Measurements from ENCODE around the gene COG7. TPM values are rescaled to one million over a fixed set of nuclear protein-coding genes. Genes with fewer than 3 reads are reported as not detected.
A peak's percentile ranks its signal among the peaks of the same experiment; 100 is the strongest.

COG7 gene
- total RNA-seq, 1 experiment from 2014 or later, result 12.3 TPM

DNA sequence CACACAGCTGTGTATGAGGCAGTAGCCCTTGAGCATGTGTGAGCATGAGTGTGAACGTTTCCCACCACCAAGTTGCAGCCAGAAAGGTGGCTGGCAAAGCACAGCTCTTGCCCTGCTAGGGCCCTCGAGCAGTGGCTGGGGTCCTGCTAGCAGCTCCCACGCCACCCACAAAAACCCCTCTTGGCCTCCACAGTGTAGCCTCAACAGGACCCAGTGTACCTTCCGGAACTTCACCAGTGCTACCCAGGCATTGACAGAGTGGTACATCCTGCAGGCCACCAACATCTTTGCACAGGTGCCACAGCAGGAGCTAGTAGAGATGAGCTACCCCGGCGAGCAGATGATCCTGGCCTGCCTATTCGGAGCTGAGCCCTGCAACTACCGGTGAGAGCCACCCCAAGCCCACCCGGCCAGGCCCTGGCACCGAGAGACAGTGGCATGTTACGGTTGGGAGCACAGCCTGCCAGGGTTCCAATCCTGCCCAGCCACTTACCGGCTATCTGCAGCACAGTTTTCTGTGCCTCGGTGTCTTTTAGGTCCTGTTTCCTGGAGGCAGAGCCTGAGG lies 97.8 kb downstream of the COG7 start:
- Histone ChIP-seq H3K9me3 (replicated peaks) (no peaks in the 10 kb centered on the region), H3K27me3 (no peaks in the 10 kb centered on the region), H3K4me3 (no peak overlapping the region), H3K4me1 (no peaks in the 10 kb centered on the region), H3K27ac (no peak overlapping the region), H3K36me3 (no peaks in the 10 kb centered on the region)
- DNase-seq, result no peak

DNA sequence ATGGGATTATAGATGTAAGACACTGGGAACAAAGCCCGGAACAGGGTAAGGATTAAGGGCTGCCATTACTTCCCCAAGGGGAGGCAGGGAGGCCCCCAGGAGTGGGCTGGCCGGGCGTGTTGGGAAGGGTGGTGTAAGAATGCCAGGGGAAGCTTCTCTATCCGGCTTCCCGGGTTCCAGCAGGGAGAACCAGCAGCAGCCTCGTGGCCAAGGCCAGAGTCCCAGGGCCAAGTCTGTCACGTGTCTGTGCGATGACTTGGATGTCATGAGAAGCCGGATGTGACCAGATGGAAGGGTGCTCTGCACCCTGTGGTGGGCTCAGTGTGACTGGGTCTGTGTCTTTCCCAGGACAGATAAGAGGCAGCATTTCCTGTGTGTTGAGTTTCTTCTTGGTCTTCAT lies 98.7 kb downstream of the COG7 start:
- Histone ChIP-seq H3K36me3 (no peaks in the 10 kb centered on the region), H3K4me3 (no peak overlapping the region)

DNA sequence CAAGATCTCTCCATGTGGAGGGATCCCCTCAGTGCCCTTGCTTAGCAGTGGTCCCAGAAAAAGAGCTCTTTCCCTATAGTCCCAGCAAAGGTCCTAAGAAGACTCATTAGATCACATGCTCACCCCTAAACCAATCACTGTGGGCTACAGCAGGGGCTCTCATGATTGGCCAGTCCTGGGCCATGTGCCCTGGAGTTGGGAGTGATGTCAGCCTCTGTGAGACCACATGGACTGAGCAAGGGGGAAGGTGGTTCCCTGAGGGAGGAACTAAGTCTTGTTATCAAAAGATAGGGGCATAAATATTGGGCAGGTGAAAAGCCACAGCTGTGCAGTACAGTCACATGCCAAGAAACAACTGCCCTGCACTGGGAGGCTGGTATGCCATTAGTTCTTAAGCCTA lies 99.5 kb downstream of the COG7 start:
- H3K36me3 ChIP-seq, result no peaks in the 10 kb centered on the region
- H3K9me3 ChIP-seq (replicated peaks), result no peaks in the 10 kb centered on the region
- H3K27me3 ChIP-seq, result no peaks in the 10 kb centered on the region
- H3K4me1 ChIP-seq, result no peaks in the 10 kb centered on the region
- H3K27ac ChIP-seq, result no peak overlapping the region
- no peak overlapping the region for H3K4me3 ChIP-seq
- peak in 1 of 2 experiments; percentile 19 for DNase-seq

More for the DNA sequence above, 98.7 kb downstream of the COG7 start:
- H3K4me1 ChIP-seq, result no peaks in the 10 kb centered on the region
- H3K27me3 ChIP-seq, result no peaks in the 10 kb centered on the region
- DNase-seq, result no peak
- no peak overlapping the region for H3K27ac ChIP-seq
- no peaks in the 10 kb centered on the region for H3K9me3 ChIP-seq (replicated peaks)

DNA sequence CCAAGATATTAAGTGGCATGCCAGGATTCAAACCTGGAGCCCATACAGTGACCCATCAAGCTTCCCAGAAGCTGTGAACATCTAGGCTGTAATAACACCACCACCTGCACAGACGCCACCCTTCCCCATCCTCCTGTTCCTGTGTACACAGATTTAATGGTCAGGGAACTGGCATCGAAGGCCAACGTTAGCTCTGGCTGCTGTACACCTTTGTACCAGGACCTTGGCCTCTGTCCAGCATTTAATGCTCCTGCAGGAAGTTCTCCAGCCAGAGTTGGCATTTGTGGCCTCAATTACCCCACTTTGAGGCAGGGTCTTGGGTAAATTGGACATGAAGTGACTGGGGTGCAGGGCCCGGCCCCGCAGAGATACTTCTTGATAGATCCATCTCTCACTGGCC lies 101.6 kb downstream of the COG7 start:
- H3K27ac ChIP-seq, result no peak overlapping the region
- H3K36me3 ChIP-seq, result no peaks in the 10 kb centered on the region
- no peak overlapping the region for H3K4me3 ChIP-seq
- no peaks in the 10 kb centered on the region for H3K4me1 ChIP-seq
- H3K27me3 ChIP-seq, result no peaks in the 10 kb centered on the region
- no peaks in the 10 kb centered on the region for H3K9me3 ChIP-seq (replicated peaks)
- no peak for DNase-seq

DNA sequence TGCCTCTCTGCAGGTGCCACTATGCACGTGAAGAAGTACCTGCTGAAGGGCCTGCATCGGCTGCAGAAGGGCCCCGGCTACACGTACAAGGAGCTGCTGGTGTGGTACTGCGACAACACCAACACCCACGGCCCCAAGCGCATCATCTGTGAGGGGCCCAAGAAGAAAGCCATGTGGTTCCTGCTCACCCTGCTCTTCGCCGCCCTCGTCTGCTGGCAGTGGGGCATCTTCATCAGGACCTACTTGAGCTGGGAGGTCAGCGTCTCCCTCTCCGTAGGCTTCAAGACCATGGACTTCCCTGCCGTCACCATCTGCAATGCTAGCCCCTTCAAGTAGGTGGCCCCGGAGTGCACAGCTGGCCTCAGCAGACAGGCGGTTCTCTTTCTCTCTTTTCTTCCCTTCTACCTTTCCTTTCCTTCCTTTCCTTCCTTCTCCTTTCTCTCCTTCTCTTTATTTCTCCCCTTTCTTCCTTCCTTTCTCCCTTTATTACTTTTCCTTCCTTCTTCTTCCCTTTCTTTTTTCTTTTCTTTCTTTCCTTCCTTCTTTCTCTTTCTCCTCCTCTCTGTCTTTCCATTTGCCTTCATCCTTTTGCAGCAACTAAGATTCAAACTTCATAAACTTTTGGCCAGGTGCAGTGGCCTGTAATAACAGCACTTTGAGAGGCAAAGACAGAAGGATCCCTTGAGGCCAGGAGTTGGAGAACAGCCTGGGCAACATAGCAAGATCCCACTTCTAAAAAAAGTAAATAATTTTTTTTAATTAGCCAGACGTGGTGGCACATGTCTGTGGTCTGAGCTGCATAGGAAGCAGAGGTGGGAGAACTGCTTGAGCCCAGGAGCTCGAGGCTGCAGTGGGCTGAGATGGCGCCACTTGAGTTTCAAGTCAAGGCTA lies 104.2 kb downstream of the COG7 start:
- Histone ChIP-seq H3K36me3 (no peaks in the 10 kb centered on the region), H3K27me3 (no peaks in the 10 kb centered on the region), H3K4me1 (no peaks in the 10 kb centered on the region), H3K4me3 (no peak overlapping the region), H3K27ac (no peak overlapping the region), H3K9me3 (replicated peaks) (no peaks in the 10 kb centered on the region)
- DNase-seq, result no peak

DNA sequence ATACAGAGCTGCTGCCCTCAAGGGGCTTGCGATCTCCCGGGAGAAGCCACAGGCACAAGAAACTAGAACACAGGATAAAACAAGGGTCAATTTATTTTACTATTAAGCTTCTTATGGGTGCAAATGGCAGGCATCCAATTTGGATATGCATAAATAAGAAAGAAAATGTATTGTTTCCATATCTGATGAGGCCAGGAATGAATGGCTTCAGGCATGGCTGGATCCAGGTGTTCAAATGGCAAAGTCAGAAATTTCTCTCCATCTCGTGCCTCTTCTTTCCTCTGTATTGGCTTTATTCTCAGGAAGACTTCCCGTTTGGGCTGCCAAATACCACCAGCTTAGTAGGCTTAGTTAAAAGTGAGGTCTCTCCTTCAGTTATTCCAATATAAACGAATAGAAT lies 107.8 kb downstream of the COG7 start:
- Histone ChIP-seq H3K36me3 (no peaks in the 10 kb centered on the region), H3K4me1 (no peaks in the 10 kb centered on the region), H3K27me3 (no peaks in the 10 kb centered on the region), H3K9me3 (replicated peaks) (no peaks in the 10 kb centered on the region), H3K4me3 (no peak overlapping the region), H3K27ac (no peak overlapping the region)
- DNase-seq, result no peak

DNA sequence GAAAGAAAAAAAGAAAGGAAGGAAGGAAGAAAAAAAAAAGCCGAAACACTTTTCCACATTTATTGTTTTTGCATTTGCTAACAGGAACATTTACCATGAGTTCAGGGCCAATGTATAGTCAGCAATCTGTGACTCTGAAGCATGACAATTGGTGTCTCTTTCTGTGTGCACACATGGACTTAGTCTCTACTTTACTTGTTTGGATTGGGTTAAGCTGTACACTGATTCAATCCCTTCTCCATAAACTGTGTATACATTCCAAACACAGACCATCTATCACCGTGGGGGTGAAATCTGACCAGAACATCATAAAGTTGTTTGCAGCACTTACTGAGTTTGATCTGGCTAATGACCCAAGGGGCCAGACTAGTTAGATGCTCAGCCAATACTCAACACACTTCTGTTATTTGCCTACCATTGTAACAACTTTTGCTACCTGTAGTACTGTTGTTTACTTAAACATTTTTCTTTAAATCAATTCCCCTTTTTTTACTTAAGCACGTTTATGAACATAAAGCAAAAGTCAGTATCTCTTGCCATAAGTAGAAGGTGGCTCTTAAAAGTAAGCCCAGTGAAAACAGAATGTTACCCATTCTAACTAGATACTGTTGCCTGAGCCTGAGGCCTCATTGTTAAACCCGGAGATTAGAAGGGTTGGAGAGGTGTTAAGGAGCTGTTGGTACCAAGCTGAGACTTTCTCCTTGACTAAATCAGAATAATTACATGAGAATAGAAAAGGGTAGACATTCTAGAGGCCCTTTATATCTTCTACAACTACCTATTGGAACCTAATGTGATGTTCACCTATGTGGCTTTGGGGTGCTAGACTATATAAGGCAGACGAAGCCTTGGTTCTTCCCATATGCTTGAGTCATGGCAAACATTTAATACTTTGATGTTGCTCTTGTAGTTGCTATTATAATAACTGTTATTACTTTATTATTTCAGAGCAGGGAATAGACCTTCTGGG lies 109.1 kb downstream of the COG7 start:
- Histone ChIP-seq H3K27ac (no peak overlapping the region), H3K9me3 (replicated peaks) (no peaks in the 10 kb centered on the region), H3K27me3 (no peaks in the 10 kb centered on the region), H3K4me1 (no peaks in the 10 kb centered on the region), H3K4me3 (no peak overlapping the region), H3K36me3 (no peaks in the 10 kb centered on the region)
- no peak for DNase-seq

DNA sequence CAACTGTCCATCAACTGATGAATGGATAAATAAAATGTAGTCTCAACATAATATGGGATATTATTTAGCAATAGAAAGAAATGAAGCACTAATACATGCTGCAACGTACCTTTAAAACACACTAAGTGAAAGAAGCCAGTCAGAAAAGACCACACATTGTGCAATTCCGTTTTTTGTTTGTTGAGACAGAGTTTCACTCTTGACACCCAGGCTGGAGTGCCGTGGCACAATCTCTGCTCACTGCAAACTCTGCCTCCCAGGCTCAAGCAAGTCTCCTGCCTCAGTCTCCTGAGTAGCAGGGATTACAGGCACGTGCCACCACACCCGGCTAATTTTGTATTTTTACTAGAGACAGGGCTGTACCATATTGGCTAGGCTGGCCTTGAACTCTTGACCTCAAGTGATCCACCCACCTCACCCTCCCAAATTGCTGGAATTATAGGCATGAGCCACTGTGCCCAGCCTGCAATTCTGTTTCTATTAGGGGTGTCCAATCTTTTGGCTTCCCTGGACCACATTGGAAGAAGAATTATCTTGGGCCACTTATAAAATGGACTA lies 110.8 kb downstream of the COG7 start:
- H3K27ac ChIP-seq, result no peak overlapping the region
- DNase-seq, result no peak
- H3K27me3 ChIP-seq, result no peaks in the 10 kb centered on the region
- no peaks in the 10 kb centered on the region for H3K36me3 ChIP-seq
- no peak overlapping the region for H3K4me3 ChIP-seq
- no peaks in the 10 kb centered on the region for H3K9me3 ChIP-seq (replicated peaks)
- no peaks in the 10 kb centered on the region for H3K4me1 ChIP-seq

DNA sequence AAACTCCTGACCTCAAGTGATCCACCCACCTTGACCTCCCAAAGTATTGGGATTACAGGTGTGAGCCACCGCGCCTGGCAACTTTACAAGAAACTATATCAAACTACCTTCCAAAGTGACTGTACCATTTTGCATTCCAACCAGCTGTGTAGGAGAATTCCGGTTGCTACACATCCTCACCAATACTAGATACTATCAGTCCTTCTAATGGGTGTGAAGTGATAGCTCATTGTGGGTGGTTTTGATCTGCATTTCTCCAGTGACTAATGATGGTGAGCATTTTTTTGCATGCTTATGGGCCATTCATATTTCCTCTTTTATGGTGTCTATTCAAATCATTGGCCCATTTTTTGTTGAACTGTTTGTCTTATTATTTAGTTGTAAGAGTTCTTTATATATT lies 113.2 kb downstream of the COG7 start:
- H3K9me3 ChIP-seq (replicated peaks), result no peaks in the 10 kb centered on the region
- no peaks in the 10 kb centered on the region for H3K36me3 ChIP-seq
- DNase-seq, result no peak
- H3K27ac ChIP-seq, result no peak overlapping the region
- H3K27me3 ChIP-seq, result no peaks in the 10 kb centered on the region
- no peak overlapping the region for H3K4me3 ChIP-seq
- H3K4me1 ChIP-seq, result no peaks in the 10 kb centered on the region

Other genes starting within 250 kb of the COG7 start
- gene SCNN1B, start 150.9 kb downstream of the COG7 start, total RNA-seq (2014; rRNA removed; shearing (Covaris generic)), result not detected in 2 replicates
- gene GGA2, start 57.3 kb upstream of the COG7 start, total RNA-seq (2014; rRNA removed; shearing (Covaris generic)), result 66.7 and 80.4 TPM in 2 replicates
- gene EARS2, start 104.2 kb upstream of the COG7 start, total RNA-seq (2014; rRNA removed; shearing (Covaris generic)), result 24.1 and 25.9 TPM in 2 replicates
- gene UBFD1, start 104.5 kb upstream of the COG7 start, total RNA-seq (2014; rRNA removed; shearing (Covaris generic)), result 64.3 and 66.1 TPM in 2 replicates
- 158 and 165 TPM in 2 replicates for gene NDUFAB1, start 143.1 kb upstream of the COG7 start, total RNA-seq (2014; rRNA removed; shearing (Covaris generic))
- gene PALB2, start 188.1 kb upstream of the COG7 start, total RNA-seq (2014; rRNA removed; shearing (Covaris generic)), result 21.9 and 25.9 TPM in 2 replicates
- gene DCTN5, start 188.3 kb upstream of the COG7 start, total RNA-seq (2014; rRNA removed; shearing (Covaris generic)), result 65.3 and 74.1 TPM in 2 replicates
- 59.3 and 62.4 TPM in 2 replicates for gene PLK1, start 225.7 kb upstream of the COG7 start, total RNA-seq (2014; rRNA removed; shearing (Covaris generic))